AG08396 (cell line): ENCODE measurements around the gene OGFRL1.
"Not testable (repeated sequence)": the region's sequence is repeated elsewhere in the genome, so short reads cannot be mapped to it uniquely, and the experiment has no call there.

Experiments
- DNase-seq: peaks from one replicate; pipeline ENCODE4 v3.0.0; 2012; ENCODE audit warnings: low spot score, mixed read lengths

OGFRL1 gene

DNA sequence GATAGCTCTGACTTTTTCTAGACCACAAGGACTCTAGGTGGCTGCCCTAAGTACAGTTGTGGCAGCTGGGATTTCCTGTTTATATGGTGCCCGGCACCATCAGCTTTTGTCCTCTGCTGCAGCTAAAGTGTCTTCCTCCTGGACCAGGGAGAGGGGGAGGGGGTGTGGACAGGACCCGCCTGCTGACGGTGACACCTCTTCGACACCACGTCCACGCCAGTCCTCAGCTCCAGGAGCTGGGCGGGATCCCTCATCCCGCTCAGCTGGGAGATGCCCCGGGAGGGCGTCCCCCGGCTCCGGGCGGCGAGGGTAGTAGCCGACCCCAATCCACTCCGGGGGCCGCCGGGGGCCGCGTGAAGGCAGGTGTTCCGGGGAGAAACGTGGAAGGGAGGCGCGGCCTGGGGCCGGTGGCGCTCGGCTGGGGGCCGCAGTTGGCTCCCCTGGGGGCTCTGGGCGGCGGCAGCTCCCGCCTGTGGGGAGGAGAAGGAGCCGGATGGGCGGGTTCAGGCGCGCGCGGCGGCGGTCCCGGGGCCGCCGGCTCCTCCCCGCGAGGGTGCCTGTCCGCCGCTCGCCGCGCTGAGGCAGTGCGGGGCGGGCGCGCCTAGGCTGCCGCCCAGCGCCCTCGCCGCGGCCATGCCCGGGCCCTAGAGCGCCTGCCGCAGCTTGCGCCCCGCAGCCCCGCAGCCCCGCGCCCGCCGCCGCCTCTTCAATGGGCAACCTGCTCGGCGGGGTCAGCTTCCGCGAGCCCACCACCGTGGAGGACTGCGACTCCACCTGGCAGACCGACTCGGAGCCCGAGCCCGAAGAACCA, at the start of gene OGFRL1:
Gene OGFRL1, plus strand, starts transcription at position 584 of the 811 bp plus-strand sequence. Its CDS starts 126 bp downstream, at position 710.
- peak; percentile 95 for DNase-seq

DNA sequence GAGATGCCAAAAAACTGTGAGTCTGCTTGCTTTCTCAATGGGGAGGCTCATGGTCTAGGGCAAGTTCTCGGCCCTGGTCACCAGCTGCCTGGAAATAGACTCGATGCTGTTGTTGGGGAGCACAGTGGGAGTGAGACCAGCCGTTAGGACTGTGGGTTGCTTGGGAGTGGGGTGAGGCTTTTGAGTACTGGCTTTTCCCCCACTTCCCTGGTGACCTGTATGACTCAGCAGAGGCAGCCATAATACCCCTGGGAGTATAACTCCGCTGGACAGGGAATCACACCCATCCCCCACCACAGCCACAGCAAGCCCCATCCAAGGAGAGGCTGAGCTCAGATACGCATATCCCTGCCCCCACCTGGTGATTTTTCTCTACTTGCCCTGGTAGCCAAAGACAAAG, 48.9 kb upstream of the OGFRL1 start:
- no peak for DNase-seq

DNA sequence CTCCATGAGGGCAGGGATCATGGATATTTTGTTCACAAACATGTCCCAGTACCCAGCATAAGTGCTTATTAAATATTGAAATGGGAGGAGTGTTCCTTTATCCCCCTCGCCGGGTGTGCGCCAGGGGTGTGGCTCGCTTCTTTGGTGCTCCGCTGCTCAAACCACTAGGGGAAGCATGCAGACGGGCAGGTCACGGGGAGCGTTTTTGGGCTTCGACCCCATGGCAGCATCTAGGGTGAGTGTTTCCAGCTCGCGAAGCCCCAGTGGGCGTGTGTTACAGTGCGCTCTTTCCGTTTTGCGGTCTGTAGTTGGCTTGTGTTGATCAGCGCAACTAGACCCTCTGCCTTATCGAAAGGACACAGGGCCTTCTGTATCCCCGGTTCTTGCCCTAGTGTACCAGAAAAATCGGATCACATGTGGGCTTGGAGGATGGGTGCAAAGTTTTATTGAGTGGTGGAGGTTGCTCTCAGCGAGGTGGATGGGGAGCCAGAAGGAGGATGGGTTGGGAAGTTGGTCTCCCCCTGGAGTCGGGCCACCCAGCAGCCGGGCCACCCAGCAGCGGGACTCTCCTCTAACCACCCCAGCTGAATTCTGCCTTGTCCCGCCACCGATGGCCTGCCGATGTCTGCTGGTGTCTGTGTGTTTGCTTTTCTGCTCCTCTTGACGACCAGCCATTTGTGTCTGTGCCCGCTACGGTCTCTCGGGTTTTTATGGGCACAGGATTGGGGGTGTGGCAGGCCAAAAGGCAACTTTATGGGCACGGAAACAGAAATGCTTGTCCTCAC, 43.2 kb upstream of the OGFRL1 start:
- no peak for DNase-seq

DNA sequence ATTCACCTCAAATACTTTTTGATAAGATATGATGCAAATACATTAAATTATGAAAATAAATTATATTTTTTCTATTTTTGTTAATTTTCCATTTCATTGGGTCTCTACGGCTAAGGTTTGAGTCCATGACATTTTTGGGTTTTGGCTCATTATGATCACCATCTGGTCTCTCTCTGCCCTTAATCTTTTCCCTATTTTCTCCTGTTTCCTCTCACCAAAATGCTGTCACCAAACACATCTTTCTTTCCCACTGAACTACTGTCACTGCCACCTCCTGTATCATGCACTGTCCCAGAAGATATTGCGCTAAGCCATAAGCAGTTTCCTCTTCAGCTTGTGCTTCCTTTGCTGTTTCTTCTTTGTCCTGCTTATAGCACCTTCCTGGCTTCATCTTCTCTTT, 42.0 kb upstream of the OGFRL1 start:
- DNase-seq, result no peak

DNA sequence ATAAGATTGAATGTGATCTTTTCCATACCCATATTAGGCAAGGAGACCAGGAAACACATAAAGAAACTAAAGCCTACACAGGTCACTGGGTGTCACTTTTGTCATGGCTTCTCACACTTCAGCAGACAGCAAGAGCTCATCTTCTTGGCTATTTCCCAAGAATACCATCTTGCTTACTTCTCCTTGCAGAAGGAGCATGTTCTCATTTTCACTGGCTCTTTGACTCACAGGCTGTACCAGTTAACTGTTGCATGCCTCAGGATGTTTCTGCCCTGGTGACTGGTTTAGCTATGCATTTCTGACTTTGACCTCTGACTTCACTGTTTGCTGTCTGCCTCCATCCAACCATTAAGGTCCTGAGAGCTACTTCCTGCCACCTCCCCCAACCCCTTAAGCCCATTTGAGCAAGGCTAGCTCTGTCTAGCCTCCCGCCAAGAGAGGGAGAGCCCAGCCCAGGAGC, 40.3 kb upstream of the OGFRL1 start:
- DNase-seq, result peak; percentile 29

DNA sequence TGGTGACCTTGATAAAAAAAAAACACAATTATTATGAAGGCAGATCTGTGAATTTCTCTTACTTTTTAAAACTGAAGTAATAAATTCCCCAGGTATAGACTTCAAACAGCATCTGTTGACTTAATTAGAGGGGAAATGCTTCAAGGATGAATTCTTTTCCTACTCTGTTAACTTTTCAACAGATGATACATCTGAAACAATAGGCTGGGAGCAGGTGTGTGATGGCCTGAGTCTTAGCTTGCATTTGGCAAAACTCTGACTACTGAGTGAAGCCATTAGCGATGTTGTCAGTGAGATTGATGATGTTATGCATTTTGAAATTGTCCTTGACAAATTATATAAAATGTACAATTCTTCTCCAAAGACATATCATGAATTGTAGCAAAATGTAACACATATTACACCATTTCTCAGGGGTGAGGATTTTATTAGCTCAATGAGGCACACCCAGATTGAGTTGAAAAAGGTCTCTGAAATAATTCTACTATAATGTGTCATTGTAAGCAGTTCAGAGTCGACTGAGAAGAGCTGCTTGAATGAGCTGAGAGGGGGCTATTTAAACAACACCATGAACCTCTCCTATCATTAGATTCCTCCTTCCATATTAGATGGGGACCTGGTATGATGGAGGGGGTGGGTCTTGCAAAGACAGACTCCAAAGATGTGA, 39.6 kb upstream of the OGFRL1 start:
- DNase-seq, result no peak

DNA sequence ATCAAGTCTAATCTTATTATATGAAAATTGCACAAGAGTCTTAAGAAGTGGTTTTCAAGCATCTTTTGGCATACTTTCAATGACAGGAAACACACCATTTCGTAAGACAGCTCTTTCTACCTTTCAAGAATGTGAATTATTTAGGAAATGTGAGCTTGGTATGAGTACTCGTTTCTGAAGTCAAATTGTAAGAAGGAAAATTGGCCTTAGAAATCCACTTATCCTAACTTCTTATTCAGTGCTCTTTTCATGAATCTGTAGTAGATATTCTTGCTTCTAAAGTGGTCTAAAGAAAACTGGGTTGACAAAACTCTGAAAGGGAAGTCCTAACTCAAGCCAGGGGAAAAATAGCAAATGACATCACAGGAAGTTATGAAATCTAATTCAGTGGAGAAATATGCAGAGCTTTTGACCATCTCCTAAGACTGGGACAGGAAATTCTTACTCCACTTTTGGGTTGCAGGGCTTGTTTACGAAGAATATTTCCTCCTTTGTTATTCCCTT, 38.5 kb upstream of the OGFRL1 start:
- DNase-seq, result peak; percentile 49

DNA sequence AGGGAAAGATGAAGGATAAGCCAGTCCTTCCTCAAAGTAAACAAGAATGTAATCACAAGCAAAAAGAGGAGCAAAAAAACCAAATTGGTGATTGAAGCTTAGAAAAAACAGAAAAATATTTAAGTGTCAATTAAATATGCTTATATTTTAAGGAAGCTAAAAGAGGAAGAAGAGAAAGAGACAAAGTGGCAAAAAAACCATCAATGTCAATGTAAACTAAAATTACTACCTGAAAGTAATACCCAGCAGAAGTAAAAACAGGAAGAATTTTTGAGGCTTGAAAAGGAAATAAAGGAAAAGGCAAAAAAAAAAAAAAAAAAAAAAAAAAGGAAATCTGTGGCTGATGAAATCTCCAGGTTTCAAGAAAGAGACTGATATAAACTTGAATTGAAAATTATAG, 36.2 kb upstream of the OGFRL1 start:
- no peak for DNase-seq

DNA sequence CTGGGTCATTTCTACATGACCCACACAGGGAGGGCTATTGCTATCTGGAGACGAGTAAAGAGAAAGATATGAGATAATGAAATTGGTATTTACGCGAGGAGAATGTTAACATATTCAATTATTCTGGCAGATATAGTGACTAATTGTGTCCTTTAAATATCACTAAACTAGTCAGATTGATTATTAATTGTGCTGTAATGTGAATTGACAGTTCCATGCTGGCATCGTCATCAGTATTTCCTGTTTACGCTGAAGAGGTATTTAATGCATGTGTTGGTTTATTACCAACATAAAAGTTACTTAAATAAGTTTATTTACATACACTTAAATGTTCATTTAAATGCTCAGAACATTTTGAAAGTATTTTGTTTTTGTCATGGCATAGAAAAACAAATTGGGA, 35.7 kb upstream of the OGFRL1 start:
- no peak for DNase-seq

DNA sequence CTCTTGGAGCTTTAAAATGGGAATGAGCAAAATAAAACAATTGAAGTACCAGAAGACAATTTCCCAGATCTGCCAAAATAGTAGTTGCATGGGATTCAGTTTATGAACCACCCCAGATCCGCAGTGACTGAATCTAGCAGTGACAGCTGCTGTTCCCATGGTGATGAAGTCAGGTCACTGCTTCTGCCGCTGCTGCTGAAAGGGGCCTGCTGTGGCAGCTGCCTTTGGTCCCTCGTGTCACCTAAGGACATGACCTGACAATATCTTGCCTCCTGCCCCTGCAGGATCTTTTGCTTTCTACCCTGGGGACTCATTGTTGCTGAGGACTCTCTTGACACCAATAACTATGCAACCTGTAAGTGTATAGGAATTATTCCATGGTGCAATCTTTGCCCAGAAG, 34.3 kb upstream of the OGFRL1 start:
- DNase-seq, result no peak

DNA sequence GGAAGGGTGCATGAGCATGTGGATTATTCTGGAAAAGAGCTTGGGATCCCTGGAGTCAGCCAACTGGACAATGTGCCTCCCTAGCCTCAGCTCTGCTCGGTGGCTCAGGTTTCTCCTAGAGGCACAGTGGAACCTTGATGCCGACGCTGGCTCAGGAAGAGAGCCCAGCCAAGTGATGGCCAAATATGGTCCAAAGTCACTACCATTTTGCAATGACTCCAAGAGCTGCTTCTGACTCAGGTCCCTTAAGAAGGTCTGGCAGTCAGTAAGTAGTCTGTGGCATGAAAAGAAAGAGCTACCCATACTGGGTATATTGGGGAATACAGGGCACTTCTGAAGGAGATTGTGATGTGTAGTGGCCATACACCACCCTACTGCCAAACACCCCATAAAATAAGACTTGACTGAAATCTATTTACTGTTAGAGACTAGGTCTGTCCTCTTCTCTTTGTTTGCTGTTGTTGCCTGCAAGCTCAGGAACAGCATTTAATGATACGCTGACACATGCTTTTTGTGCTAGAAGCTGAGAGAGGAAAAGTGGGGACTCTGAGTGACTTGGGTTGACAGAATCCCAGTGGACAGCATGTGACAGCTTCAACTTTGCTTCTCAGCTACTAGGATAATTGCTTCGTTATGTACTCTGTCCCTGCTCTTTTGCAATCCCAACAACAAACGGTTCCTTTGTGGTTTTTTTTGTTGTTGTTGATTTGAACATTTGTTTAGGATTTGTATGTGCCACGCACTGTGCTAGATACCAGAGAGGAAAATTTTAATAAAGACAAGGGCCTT, 30.3 kb upstream of the OGFRL1 start:
- DNase-seq, result no peak

DNA sequence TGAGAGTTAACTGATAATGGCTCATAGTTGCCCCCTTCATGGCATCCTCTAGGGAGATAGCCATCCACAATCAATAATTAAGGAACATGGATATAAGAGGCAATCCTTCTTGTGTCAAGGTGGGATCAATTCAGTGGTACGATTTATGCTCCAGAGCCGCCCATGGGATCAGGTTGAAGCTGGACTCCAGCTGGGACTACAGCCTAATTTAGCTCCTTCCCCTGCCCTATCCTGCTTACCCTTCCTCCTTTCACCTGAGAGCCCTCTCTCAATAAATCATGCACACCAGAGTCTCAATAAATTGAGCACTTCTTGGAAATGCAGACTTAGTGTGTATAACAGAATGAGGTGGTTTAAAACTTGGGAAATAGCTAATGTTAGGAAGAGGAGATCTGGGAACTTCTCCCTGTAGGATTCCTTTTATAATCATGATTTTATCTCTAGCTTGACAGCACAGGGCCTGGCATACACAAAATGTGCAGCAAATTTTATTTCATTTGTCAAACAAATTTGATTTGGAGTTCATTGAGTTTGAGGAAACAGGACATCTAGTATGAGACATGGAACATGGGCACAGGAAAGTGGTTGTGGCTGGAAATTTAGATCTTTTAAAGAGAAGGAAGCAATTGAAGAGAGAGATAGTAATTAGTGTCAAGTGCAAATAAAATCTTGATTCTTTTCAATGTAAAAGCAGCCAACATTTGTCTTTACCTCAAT, 28.6 kb upstream of the OGFRL1 start:
- no peak for DNase-seq

DNA sequence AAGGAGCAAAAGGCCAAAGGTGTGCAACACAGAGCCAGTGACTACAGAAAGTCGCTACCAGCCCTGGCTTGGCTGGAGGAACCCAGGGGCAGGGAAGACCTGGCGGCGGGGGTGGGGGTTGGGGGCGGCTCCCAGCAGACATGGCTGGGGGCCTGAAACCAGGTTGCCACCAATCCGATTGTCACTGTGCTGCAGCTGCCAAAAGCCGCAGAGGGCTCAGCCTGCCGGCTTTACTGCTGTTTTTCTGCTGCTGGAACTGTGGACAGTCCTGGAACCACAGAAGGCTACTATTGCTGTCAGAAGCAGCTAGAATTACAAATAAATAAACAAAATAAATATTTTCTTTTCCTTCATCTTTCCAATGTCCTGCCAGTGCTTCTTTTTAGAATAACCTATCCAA, 25.7 kb upstream of the OGFRL1 start:
- DNase-seq, result peak; percentile 25

DNA sequence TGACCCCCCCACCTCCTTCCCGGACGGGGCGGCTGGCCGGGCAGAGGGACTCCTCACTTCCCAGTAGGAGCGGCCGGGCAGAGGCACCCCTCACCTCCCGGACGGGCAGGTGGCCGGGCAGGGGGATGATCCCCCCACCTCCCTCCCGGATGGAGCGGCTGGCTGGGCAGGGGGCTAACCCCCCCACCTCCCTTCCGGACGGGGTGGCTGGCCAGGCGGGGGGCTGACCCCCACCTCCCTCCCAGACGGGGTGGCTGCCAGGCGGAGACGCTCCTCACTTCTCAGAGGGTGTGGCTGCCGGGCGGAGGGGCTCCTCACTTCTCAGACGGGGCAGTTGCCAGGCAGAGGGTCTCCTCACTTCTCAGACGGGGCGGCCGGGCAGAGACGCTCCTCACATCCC, 22.2 kb upstream of the OGFRL1 start:
- not testable (repeated sequence) for DNase-seq

DNA sequence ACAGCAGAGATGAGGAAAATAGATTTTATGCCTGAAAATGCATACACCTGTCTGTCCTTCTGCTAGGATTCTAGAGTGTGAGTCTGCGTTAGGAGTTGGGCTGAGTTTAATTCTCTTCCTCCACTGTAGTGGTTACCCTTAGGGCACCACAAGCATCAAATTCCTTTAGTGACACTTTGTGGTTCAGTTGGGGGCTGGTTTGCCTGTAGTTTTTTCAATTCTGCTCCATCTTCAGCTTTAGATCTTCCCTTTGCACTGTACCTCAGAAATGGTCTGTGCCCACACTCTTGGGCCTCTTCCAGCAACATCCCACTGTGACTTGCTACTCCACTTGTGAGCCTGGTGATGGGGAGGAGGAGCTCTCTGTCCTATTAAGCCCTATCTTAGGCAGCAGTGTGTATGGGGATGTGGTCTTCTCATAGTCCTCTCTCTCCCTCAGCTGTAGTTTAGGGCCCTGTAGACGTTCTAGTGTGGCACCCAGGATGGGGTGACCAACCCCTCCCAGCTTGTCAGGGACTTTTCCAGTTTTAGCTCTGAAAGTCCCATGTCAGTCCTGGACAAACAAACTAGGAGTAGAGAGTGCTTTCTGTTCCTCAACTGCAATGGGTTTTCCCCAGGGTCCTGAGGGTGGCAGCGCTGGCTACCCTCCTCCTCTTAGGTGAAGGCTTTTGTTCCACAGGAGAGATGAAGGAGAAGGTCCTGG, 19.7 kb upstream of the OGFRL1 start:
- no peak for DNase-seq

DNA sequence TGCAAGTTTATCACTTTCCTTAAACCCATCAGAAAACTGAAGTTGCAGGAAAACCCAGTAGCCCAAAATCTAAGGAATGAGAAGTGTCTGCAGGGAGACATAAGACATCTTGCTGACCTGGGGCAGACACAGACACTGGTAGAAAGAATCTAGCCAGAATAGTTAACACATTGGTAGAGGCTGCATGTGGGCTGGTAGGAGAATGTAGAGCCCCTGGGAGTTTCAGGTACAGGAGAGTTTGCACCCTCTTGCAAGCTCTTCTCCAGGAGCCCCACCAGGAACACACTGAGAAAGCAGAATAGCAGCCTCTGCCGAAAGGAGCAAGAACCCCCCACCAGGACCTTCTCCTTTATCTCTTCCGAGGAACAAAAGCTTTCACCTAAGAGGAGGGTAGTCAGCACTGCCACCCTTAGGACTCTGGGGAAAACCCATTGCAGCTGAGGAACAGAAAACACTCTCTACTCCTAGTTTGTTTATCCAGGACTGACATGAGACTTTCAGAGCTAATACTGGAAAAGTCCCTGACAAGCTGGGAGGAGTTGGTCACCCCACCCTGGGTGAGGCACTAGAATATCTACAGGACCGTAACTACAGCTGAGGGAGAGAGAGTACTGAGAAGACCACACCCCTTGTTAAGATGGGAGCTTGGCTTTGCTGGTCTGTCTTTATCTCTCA, 10.5 kb upstream of the OGFRL1 start:
- DNase-seq, result no peak

DNA sequence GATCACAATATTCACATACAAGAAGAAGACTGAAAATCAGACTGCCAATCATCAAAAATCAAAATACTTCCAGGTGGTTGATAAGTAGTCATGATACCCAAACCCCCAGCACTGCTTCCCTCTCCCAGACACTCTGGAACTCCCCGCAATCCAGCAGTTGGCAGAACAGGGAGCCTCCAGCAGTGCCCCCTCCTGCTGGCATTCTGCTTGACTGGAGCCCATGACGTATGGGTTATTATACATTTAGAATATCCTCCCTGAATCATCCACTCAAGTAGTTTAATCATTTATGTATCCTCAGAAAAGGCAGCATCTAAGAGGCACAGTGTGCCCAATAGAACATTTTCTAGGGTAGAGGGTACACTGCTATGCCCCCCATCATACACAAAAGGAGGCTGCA, 9.3 kb upstream of the OGFRL1 start:
- DNase-seq, result no peak

DNA sequence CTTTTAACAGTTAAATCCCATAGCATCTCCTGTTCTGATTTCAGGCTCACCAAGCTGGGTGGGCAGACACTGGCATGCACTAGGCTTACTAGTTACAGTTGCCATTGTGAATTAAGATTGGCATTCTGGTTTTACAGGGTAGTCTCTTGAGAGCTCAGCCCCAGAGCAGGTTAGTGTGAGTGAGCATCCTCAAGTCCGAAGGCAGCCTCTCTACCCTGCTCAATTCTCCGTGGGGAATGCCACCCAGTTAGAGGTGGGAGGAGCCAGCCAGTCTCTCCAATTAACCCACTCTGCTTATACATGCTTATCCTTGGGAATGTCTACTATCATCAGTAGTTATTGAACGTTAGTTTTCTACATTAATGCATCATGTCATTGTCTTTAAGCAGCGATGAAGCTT, 8.9 kb upstream of the OGFRL1 start:
- no peak for DNase-seq

DNA sequence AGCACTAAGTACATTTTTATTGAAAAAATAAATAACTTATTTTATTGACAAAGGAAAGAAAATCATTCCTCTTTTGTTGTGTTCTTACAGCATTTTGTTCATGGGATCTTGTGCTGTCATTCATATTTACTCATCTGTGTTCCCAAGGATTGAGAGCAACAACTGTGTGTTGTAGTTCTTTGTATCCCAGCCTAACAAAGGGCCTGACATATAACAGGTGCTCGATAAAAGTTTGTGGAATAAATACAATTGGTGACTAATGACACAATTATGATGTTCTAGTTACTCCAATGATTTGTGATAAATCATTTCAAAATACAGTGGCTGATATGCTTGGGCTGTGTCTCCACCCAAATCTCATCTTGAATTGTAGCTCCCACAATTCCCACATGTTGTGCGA, 7.9 kb upstream of the OGFRL1 start:
- DNase-seq, result no peak

DNA sequence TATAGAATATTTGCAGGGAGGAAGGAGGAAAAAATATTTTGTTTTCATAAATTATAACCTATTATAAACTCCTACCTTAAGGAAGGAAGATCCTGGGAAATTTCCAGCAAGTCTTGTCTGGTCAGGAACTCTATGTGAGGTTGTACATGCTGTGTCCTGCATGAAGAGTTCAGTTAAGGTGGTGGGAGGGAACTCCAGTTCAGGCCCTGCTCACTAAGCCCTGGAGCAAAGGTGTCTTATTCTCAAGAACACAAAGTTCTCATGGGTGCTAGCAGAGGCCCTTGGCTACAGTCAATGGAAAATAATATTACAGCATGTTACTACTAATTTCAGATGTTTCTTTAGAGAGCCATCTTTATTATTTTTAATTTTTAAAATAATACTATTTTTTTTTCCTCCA, 3.8 kb upstream of the OGFRL1 start:
- DNase-seq, result no peak
